Endothelial cell of umbilical vein (primary cell): ENCODE measurements around the gene CEACAM21. TPM values are rescaled to one million over a fixed set of nuclear protein-coding genes. Genes with fewer than 3 reads are reported as not detected.
A peak's percentile ranks its signal among the peaks of the same experiment; 100 is the strongest.

Experiments
- BruUV-seq: library from RNA; stranded (reverse); fragments of 400-500 nt; replicated peaks from 2 replicates; lab custom pipeline; 2021; lab: Mats Ljungman, UMichigan
- CTCF ChIA-PET: fragments of 300-600, 350-600 bp; sonication (Branson Sonifier 250); formaldehyde crosslinking; loops from one replicate; lab custom pipeline; 2021; ENCODE audit warnings: antibody characterized with exemption, inconsistent platforms; lab: Charles Lee
- POLR2A ChIA-PET: fragments of 300-600, 350-600 bp; sonication (Branson Sonifier 250); formaldehyde crosslinking; loops from one replicate; lab custom pipeline; 2021; ENCODE audit warnings: antibody characterized with exemption, inconsistent platforms; lab: Charles Lee
- DNase-seq: peaks from one replicate; pipeline ENCODE4 v3.0.0-alpha.2; 2011; ENCODE audit warnings: low read depth, low spot score
- FAIRE-seq: peaks from 2 replicates; lab custom pipeline; 2011; peaks lifted over from hg19 to GRCh38; lab: Jason Lieb, UNC
- H2AFZ ChIP-seq: 2 replicates; pipeline ENCODE4 v1.6.0; 2012; ENCODE audit warnings: low read depth, low read length, control low read depth, inconsistent platforms
- H3K27ac ChIP-seq: 2 replicates; pipeline ENCODE4 v1.5.1; 2011; ENCODE audit warnings: low read depth, mild to moderate bottlenecking, control low read depth, low read length, moderate library complexity; ENCODE audit not compliant: insufficient read depth
- H3K27me3 ChIP-seq, 2 experiments: 2 replicates each; pipeline versions ENCODE4 v1.6.0 to v1.6.1; 2011; ENCODE audit warnings: low read length in 2 of 2, mixed read lengths in 1 of 2; ENCODE audit not compliant: control insufficient read depth in 2 of 2, insufficient read depth in 2 of 2
- H3K36me3 ChIP-seq, 2 experiments: 2 replicates in 1 of 2; 3 replicates in 1 of 2; pipeline ENCODE4 v1.5.1; 2011; ENCODE audit warnings: low read length in 2 of 2, mild to moderate bottlenecking in 1 of 2, moderate library complexity in 1 of 2; ENCODE audit not compliant: control insufficient read depth in 2 of 2, insufficient read depth in 2 of 2; ENCODE audit errors: extremely low read depth in 1 of 2
- H3K4me1 ChIP-seq: 3 replicates; pipeline ENCODE4 v1.5.1; 2011; ENCODE audit warnings: mild to moderate bottlenecking, low read length; ENCODE audit not compliant: control insufficient read depth, insufficient read depth; ENCODE audit errors: extremely low read depth
- H3K4me2 ChIP-seq: 2 replicates; pipeline ENCODE4 v1.6.1; 2011; ENCODE audit warnings: low read length, control low read depth, mixed read lengths; ENCODE audit not compliant: insufficient read depth
- H3K4me3 ChIP-seq, 3 experiments: fragments of 200-600 bp in 1 of 3; sonication (generic), shearing (Covaris generic) in 1 of 3; replicated peaks in 1 of 3; 2 replicates each; pipeline ENCODE4 v1.5.1; 2011 to 2016; ENCODE audit warnings: control low read depth in 3 of 3, low read length in 3 of 3, mild to moderate bottlenecking in 2 of 3, inconsistent platforms in 1 of 3, low read depth in 1 of 3, moderate library complexity in 1 of 3; ENCODE audit not compliant: insufficient read depth in 1 of 3
- H3K79me2 ChIP-seq: 2 replicates; pipeline ENCODE4 v1.6.0; 2012; ENCODE audit warnings: low read length, inconsistent platforms; ENCODE audit not compliant: control insufficient read depth, insufficient read depth
- H3K9ac ChIP-seq: replicated peaks from 2 replicates; pipeline ENCODE3; 2011; ENCODE audit warnings: low read length, control low read depth; ENCODE audit not compliant: insufficient read depth; ENCODE audit errors: extremely low read depth
- H3K9me1 ChIP-seq: replicated peaks from 3 replicates; pipeline ENCODE4 v1.6.0; 2011; ENCODE audit warnings: mild to moderate bottlenecking, low read length; ENCODE audit not compliant: control insufficient read depth, insufficient read depth; ENCODE audit errors: extremely low read depth
- H3K9me3 ChIP-seq: replicated peaks from 2 replicates; pipeline ENCODE4 v1.5.1; 2012; ENCODE audit warnings: low read length, inconsistent platforms; ENCODE audit not compliant: control insufficient read depth, insufficient read depth
- H4K20me1 ChIP-seq: replicated peaks from 2 replicates; pipeline ENCODE3; 2011; ENCODE audit warnings: mild to moderate bottlenecking, low read length; ENCODE audit not compliant: control insufficient read depth, insufficient read depth; ENCODE audit errors: extremely low read depth
- EZH2 ChIP-seq: IDR thresholded peaks from 2 replicates; pipeline ENCODE4 v1.6.1; 2012; ENCODE audit warnings: borderline replicate concordance, low read depth, mild to moderate bottlenecking, moderate library complexity, low read length, inconsistent platforms; ENCODE audit not compliant: severe bottlenecking
- FOS ChIP-seq: IDR thresholded peaks from 2 replicates; pipeline ENCODE4 v1.6.1; 2011; ENCODE audit warnings: mild to moderate bottlenecking, low read length, moderate library complexity, borderline replicate concordance; ENCODE audit not compliant: insufficient read depth
- GATA2 ChIP-seq: IDR thresholded peaks from 2 replicates; pipeline ENCODE4 v1.7.0; 2011; ENCODE audit warnings: low read depth, mild to moderate bottlenecking, moderate library complexity, mixed read lengths, low read length; ENCODE audit not compliant: insufficient read length, insufficient read depth
- JUN ChIP-seq: IDR thresholded peaks from 2 replicates; pipeline ENCODE4 v1.6.1; 2011; ENCODE audit warnings: borderline replicate concordance, low read depth; ENCODE audit not compliant: insufficient read length, insufficient read depth
- MAX ChIP-seq: IDR thresholded peaks from 2 replicates; pipeline ENCODE4 v1.6.1; 2011; ENCODE audit not compliant: insufficient read depth, insufficient read length
- MYC ChIP-seq: IDR thresholded peaks from one replicate; pipeline ENCODE4 v1.6.1; 2011; ENCODE audit warnings: mild to moderate bottlenecking, low read depth, low read length
- POLR2A ChIP-seq: IDR thresholded peaks from 2 replicates; pipeline ENCODE4 v1.6.1; 2012; ENCODE audit warnings: low read depth, mild to moderate bottlenecking, control low read depth, low read length
- POLR2AphosphoS5 ChIP-seq: IDR thresholded peaks from 2 replicates; pipeline ENCODE4 v1.6.1; 2012; ENCODE audit warnings: low read depth, mild to moderate bottlenecking, control low read depth, low read length, moderate library complexity; ENCODE audit not compliant: insufficient read depth
- dilution Hi-C: fragments of 300-500 bp; cut with MboI; formaldehyde crosslinking; loops from one replicate; pipeline ENCODE4 v1.15.0; 2019; ENCODE audit warnings: low sequenced_read_pairs; ENCODE audit not compliant: extremely low pct_ligation_motif_present
- intact Hi-C: fragments of 100-400 bp; cut with micrococcal nuclease; formaldehyde crosslinking; loops from one replicate; pipeline ENCODE4 v1.10.0; 2022
- polyA plus RNA-seq, 4 experiments: library from polyadenylated mRNA; depleted of rRNA in 3 of 4; stranded (reverse) in 3 of 4; unstranded in 1 of 4; fragments of >200 nt; gene quantifications; 2 replicates each; pipeline versions ENCODE4 v1.2.1 to v1.2.3, GENCODE V29; 2011 to 2012; ENCODE audit warnings: missing spikeins in 1 of 4
- total RNA-seq: library from RNA; stranded (reverse); gene quantifications from 2 replicates; pipeline ENCODE4 v1.2.3, GENCODE V29; 2021
- TF ChIP-seq, protein P1 (sequence below), 2 donors: IDR thresholded peaks; 1 replicate in 1 of 2; 2 replicates in 1 of 2; pipeline ENCODE4 v1.5.1; 2011; ENCODE audit warnings: low read length in 2 of 2, mild to moderate bottlenecking in 2 of 2, moderate library complexity in 2 of 2, control low read depth in 1 of 2, inconsistent platforms in 1 of 2, low read depth in 1 of 2; ENCODE audit not compliant: insufficient read depth in 1 of 2; ENCODE audit errors: extremely low read depth in 1 of 2

Gene CEACAM21
- total and polyA plus RNA-seq, 2 donors (not counting 3 experiments of a cell fraction or from before 2014, with no cell fraction given) = 0.81 to 1.7 TPM

DNA sequence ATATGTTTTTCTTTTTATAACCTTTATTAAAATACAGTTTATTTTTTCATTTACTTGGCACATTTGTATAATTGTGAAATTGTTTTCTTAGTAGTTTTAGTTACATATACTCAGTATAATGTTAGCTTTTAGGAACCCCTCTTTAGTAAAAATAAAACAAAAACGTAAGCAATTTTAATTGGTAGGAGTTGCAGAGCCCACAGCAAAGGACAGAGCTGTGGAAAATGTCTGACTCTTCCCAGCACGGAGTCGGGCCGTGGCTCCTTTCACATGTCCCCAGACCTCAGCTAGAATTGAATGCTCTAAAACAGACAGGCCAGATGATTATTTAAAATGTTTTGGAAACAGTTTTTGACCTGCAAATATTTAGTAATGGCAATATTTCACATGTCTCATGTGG is 27.9 kb upstream of the CEACAM21 start:
- Histone ChIP-seq H4K20me1 (no peaks in the 10 kb centered on the region), H3K4me1 (peaks cover 38% of the 10 kb centered on the region), H3K4me3 (no peak overlapping the region), H3K27me3 (no peaks in the 10 kb centered on the region), H2AFZ (no peak overlapping the region), H3K36me3 (no peaks in the 10 kb centered on the region), H3K4me2 (no peak overlapping the region), H3K9ac (no peak overlapping the region), H3K9me3 (no peaks in the 10 kb centered on the region), H3K9me1 (no peaks in the 10 kb centered on the region), H3K27ac (peak overlapping the region; percentile 92), H3K79me2 (no peaks in the 10 kb centered on the region)
- ChIA-PET POLR2A (interaction anchor here (1.9 kb wide), 1 partner anchor 69 kb away, joined by 10 read pairs; no protein-coding TSS in a partner anchor), CTCF (interaction anchor here (1.1 to 4.2 kb wide), 8 partner anchors 9 to 100 kb away, joined by 4 to 28 read pairs (median 8); no protein-coding TSS in a partner anchor)
- FAIRE-seq = no peak
- DNase-seq = no peak
- no TSS peak for BruUV-seq
- dilution Hi-C loops = no loop called here
- intact Hi-C loops = loop anchor here (2.0 to 5.0 kb wide), 2 partner anchors 47 to 196 kb away; partner anchors contain the start of gene TGFB1
- TF ChIP-seq FOS (no peak), JUN (no peak), POLR2A (no peak), MAX (no peak), EZH2 (no peak), POLR2AphosphoS5 (no peak), MYC (no peak), GATA2 (no peak)
- TF ChIP-seq, protein P1, sequence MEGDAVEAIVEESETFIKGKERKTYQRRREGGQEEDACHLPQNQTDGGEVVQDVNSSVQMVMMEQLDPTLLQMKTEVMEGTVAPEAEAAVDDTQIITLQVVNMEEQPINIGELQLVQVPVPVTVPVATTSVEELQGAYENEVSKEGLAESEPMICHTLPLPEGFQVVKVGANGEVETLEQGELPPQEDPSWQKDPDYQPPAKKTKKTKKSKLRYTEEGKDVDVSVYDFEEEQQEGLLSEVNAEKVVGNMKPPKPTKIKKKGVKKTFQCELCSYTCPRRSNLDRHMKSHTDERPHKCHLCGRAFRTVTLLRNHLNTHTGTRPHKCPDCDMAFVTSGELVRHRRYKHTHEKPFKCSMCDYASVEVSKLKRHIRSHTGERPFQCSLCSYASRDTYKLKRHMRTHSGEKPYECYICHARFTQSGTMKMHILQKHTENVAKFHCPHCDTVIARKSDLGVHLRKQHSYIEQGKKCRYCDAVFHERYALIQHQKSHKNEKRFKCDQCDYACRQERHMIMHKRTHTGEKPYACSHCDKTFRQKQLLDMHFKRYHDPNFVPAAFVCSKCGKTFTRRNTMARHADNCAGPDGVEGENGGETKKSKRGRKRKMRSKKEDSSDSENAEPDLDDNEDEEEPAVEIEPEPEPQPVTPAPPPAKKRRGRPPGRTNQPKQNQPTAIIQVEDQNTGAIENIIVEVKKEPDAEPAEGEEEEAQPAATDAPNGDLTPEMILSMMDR (IDR thresholded peaks at IDR 0.05; ENCODE audit: extremely low read depth in 1 of 2, insufficient read depth in 1 of 2, low read depth in 1 of 2, low read length in 2 of 2) = no peak
